Progenitor cell of endocrine pancreas (in vitro differentiated cells): ENCODE results near the gene MTG2. TPM values are rescaled to one million over a fixed set of nuclear protein-coding genes. Genes with fewer than 3 reads are reported as not detected.

Source experiments
- DNase-seq: peaks from one replicate; pipeline ENCODE4 v3.0.0; 2021; ENCODE audit warnings: low spot score; ENCODE audit not compliant: unreplicated experiment
- H3K27ac Mint-ChIP-seq: 2 replicates; pipeline ENCODE4 v1.8.0; 2021; ENCODE audit warnings: mild to moderate bottlenecking, moderate library complexity, mixed read lengths
- H3K27me3 Mint-ChIP-seq: 2 replicates; pipeline ENCODE4 v1.8.0; 2021; ENCODE audit warnings: mixed read lengths
- H3K36me3 Mint-ChIP-seq: 2 replicates; pipeline ENCODE4 v1.8.0; 2022; ENCODE audit warnings: mixed read lengths; ENCODE audit not compliant: insufficient read depth
- H3K4me1 Mint-ChIP-seq: 2 replicates; pipeline ENCODE4 v1.8.0; 2021; ENCODE audit warnings: low read depth, mixed read lengths
- H3K4me3 Mint-ChIP-seq: 2 replicates; pipeline ENCODE4 v1.8.0; 2021; ENCODE audit warnings: low read depth, mild to moderate bottlenecking, moderate library complexity, mixed read lengths
- H3K9me3 Mint-ChIP-seq: 2 replicates; pipeline ENCODE4 v1.8.0; 2021; ENCODE audit warnings: low read depth, mixed read lengths
- total RNA-seq: library from RNA; stranded (reverse); gene quantifications from 2 replicates; pipeline ENCODE4 v1.2.1, GENCODE V29; 2021
- TF ChIP-seq, protein P1 (sequence below): fragments of 200-600 bp; sonication (generic); IDR thresholded peaks from one replicate; pipeline ENCODE4 v1.5.0; 2021; ENCODE audit warnings: antibody characterized with exemption, mild to moderate bottlenecking; ENCODE audit not compliant: unreplicated experiment

Gene MTG2
- total RNA-seq, 1 donor from 2014 or later: 31.6 TPM

DNA sequence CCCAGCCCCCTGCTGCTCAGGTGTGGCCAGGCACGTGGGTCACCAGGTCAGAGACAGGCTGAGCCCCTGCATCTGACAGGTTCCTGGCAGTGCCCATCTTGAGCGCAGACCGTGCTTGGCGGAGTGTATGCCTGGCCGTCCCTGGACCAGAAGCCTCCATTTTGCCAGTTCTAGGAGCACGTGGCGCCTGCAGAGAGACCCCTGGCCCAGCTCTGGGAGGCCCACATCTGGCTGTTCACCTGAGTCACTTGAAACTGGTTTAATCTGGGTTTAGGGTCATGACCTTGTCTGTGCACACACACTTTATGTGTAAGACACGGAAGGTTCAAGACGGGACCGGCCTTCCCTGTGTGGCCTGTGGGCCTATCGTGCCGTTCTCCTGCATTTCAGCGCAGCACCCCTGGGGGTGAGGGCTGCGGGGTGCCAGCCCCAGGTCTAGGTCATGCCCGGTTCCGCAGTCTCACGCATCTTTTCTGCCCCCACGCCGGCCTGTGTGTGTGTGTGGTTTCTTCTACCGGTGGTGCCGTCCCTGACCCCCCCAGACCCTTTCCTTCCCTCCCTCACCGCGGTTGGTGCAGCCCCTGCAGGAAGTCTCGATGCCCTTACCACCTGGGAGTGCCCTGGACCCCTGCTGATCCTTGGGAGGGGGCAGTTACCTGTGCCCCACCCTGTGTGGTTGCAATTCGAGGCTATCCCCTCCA lies 25.3 kb upstream of the MTG2 start:
- no peaks in the 10 kb centered on the region for H3K9me3 Mint-ChIP-seq
- H3K36me3 Mint-ChIP-seq: peaks cover 23% of the 10 kb centered on the region
- H3K27ac Mint-ChIP-seq: no peak overlapping the region

DNA sequence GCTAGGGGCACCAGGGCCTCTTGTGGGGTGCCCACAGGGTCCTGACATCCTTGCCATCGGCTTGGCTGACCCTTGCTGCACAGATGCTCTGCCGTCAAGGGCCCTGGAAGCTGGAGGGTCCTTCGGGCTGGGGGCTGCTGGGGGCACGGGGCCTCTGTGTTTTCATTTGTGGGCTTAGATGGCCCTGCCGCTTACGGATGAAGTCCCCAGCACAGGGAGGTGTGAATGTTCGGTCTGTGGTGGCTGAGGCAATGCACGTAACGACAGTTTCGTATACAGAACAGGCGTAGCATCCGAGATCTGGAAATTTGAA lies 24.8 kb upstream of the MTG2 start:
- Mint-ChIP-seq H3K27me3 (no peaks in the 10 kb centered on the region), H3K9me3 (no peaks in the 10 kb centered on the region), H3K27ac (no peak overlapping the region), H3K36me3 (peaks cover 19% of the 10 kb centered on the region), H3K4me3 (no peak overlapping the region), H3K4me1 (peaks cover 6% of the 10 kb centered on the region)
- TF ChIP-seq, protein P1, sequence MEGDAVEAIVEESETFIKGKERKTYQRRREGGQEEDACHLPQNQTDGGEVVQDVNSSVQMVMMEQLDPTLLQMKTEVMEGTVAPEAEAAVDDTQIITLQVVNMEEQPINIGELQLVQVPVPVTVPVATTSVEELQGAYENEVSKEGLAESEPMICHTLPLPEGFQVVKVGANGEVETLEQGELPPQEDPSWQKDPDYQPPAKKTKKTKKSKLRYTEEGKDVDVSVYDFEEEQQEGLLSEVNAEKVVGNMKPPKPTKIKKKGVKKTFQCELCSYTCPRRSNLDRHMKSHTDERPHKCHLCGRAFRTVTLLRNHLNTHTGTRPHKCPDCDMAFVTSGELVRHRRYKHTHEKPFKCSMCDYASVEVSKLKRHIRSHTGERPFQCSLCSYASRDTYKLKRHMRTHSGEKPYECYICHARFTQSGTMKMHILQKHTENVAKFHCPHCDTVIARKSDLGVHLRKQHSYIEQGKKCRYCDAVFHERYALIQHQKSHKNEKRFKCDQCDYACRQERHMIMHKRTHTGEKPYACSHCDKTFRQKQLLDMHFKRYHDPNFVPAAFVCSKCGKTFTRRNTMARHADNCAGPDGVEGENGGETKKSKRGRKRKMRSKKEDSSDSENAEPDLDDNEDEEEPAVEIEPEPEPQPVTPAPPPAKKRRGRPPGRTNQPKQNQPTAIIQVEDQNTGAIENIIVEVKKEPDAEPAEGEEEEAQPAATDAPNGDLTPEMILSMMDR: no peak
- DNase-seq: no peak

More for the DNA sequence above, 25.3 kb upstream of the MTG2 start:
- Mint-ChIP-seq H3K4me1 (peaks cover 6% of the 10 kb centered on the region), H3K4me3 (no peak overlapping the region), H3K27me3 (no peaks in the 10 kb centered on the region)
- DNase-seq: no peak
- TF ChIP-seq, protein P1: no peak

DNA sequence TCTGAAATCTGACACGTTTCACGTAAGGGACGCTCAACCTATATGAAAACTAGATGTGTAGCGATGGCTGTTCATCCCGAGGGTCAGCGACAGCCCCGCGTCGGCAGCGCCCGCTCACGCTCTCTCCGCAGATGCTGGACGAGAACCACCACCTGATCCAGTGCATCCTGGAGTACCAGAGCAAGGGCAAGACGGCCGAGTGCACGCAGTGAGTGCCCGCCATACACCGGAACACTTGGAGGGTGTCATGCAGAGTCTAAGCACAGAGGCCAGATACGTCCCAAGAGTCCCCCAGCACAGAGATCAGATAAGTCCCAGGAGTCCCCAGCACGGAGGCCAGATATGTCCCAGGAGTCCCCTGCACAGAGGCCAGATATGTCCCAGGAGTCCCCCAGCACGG lies 24.3 kb upstream of the MTG2 start:
- DNase-seq: no peak
- Mint-ChIP-seq H3K27ac (no peak overlapping the region), H3K9me3 (no peaks in the 10 kb centered on the region), H3K36me3 (peaks cover 17% of the 10 kb centered on the region), H3K4me3 (no peak overlapping the region), H3K27me3 (no peaks in the 10 kb centered on the region), H3K4me1 (peaks cover 6% of the 10 kb centered on the region)
- TF ChIP-seq, protein P1: no peak

DNA sequence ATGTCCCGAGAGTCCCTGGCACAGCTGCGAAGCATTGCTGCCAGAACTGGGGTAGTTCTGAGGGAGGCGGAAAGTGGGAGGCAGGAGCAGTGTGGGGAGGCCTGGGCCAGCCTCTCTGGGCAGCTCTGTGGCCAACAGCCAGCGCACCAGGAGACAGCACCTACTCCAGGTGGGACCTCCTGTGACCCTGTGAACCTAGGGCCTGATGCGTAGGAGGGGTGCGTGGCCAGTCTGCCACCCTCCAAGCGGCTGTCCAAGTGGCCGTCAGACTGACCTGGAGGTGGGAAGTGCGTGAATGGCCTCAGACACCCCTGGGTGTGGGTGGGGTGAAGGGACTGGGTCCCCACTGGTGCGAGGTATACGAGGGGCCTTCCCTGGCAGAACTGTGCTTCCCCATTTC lies 23.8 kb upstream of the MTG2 start:
- H3K4me1 Mint-ChIP-seq: peaks cover 6% of the 10 kb centered on the region

DNA sequence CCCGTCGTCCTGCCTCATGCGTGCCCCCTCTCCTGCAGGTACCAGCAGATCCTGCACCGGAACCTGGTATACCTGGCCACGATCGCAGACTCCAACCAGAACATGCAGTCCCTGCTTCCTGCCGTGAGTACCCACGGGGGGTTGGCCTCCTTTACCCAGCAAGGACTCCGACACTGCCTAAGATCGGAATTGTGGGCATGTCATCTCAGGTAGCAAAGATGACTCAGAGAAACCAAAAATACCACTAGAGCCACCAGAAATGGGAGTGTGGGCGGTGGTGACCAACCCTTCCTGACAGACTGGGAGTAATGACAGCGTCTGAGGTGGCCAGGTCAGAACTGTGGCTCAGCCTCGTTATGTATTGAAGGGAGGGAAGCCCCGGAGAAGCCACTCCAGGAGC lies 23.0 kb upstream of the MTG2 start:
- Mint-ChIP-seq H3K4me3 (no peak overlapping the region), H3K27ac (no peak overlapping the region), H3K4me1 (peaks cover 6% of the 10 kb centered on the region), H3K36me3 (peaks cover 6% of the 10 kb centered on the region), H3K27me3 (no peaks in the 10 kb centered on the region), H3K9me3 (no peaks in the 10 kb centered on the region)
- TF ChIP-seq, protein P1: no peak
- no peak for DNase-seq

More for the DNA sequence above, 23.8 kb upstream of the MTG2 start:
- Mint-ChIP-seq H3K27ac (no peak overlapping the region), H3K9me3 (no peaks in the 10 kb centered on the region), H3K36me3 (peaks cover 12% of the 10 kb centered on the region), H3K4me3 (no peak overlapping the region), H3K27me3 (no peaks in the 10 kb centered on the region)
- TF ChIP-seq, protein P1: no peak
- DNase-seq: no peak
